ENCODE measurements around the gene LTC4S. TPM values are rescaled to one million over a fixed set of nuclear protein-coding genes. Genes with fewer than 3 reads are reported as not detected.

Gene LTC4S
- total RNA-seq, 1 experiment from 2014 or later: 3.7 TPM

DNA sequence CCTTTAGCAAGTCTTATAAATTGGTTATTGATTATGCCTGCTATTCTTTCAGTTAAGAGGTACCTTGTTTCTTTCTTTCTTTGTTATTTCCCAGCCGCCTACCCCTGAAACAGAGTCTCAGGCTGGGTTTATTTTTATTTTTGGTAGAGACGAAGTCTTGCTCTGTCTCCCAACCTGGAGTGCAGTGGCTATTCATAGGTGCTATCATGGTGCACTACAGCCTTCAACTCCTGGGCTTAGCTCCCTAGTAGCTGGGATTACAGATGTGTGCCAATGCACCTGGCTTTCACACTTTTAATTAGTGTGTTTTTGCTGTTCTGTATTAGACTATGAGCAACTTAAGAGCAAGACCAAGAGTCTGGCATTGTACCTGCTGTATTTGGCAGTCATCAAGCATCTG is 46.9 kb upstream of the LTC4S start:
- Histone ChIP-seq H3K9me3 (ENCODE audit: control insufficient read depth, low read depth, low read length) (no peaks in the 10 kb centered on the region), H3K23me2 (ENCODE audit: insufficient read length, low read depth, low read length, poor library complexity, severe bottlenecking) (no peaks in the 10 kb centered on the region), H3K23ac (ENCODE audit: insufficient read length, low read depth, low read length) (no peak overlapping the region), H3K27me3 (ENCODE audit: insufficient read depth, low read length) (no peaks in the 10 kb centered on the region), H3K18ac (ENCODE audit: insufficient read length, low read depth, low read length) (no peak overlapping the region), H2AFZ (ENCODE audit: low read length) (no peak overlapping the region), H3K56ac (ENCODE audit: insufficient read length, low read depth, low read length) (no peak overlapping the region), H3T11ph (ENCODE audit: low read length) (no peak overlapping the region), H3K79me1 (ENCODE audit: insufficient read depth, low read depth, low read length, poor library complexity, severe bottlenecking) (peaks cover 4% of the 10 kb centered on the region), H4K5ac (ENCODE audit: insufficient read length, low read depth, low read length) (no peak overlapping the region), H2BK15ac (ENCODE audit: low read depth, low read length) (no peak overlapping the region), H2BK20ac (ENCODE audit: low read depth, low read length, poor library complexity, severe bottlenecking) (no peak overlapping the region), H4K8ac (replicated peaks; ENCODE audit: insufficient read length, low read depth, low read length) (no peak overlapping the region), H3K27ac (ENCODE audit: insufficient read length, low read depth, low read length) (no peak overlapping the region), H3K4me1 (ENCODE audit: insufficient read depth, low read length) (no peaks in the 10 kb centered on the region), H2BK5ac (ENCODE audit: insufficient read length, low read length) (no peak overlapping the region), H2BK12ac (ENCODE audit: insufficient read length, low read depth, low read length) (no peak overlapping the region), H4K20me1 (ENCODE audit: control insufficient read depth, insufficient read depth, insufficient read length) (no peaks in the 10 kb centered on the region), H4K91ac (ENCODE audit: insufficient read length, low read depth, low read length) (no peak overlapping the region), H2BK120ac (ENCODE audit: low read depth, low read length, poor library complexity, severe bottlenecking) (no peak overlapping the region), H3K14ac (ENCODE audit: insufficient read depth, low read length) (no peak overlapping the region), H3K9ac (ENCODE audit: extremely low read depth, insufficient read length, low read length) (no peak overlapping the region), H2AK5ac (ENCODE audit: insufficient read length, low read length) (no peak overlapping the region), H3K4ac (ENCODE audit: low read depth, low read length) (no peak overlapping the region), H3K79me2 (ENCODE audit: insufficient read depth, low read length) (peaks cover 19% of the 10 kb centered on the region; the same call in 1 of the 2 replicates), H3K4me2 (ENCODE audit: insufficient read depth, insufficient read length, low read length) (no peak overlapping the region)
- H3K4me3 Mint-ChIP-seq: no peak overlapping the region
- H3K9me3 Mint-ChIP-seq: peaks cover 0 to 3% of the 10 kb centered on the region in 2 experiments; a peak in 1 of 5 replicates
- H3K36me3 Mint-ChIP-seq (ENCODE audit: insufficient read depth in 1 of 3, low read depth in 3 of 3): peaks cover 11 to 35% (median 22%) of the 10 kb centered on the region in 3 experiments; a peak in 6 of 7 replicates
- no peak for TF ChIP-seq CTCF (conservative IDR thresholded peaks at IDR 0.05)
- DNase-seq: no peak
- no CpG with 5 or more reads among the region's 2 CpGs for WGBS (ENCODE audit: extremely low coverage, insufficient read length, low lambda C conversion rate)
- no peaks in the 10 kb centered on the region for H3K4me1 Mint-ChIP-seq
- no peak overlapping the region for H3K27ac Mint-ChIP-seq
- no peaks in the 10 kb centered on the region for H3K27me3 Mint-ChIP-seq (ENCODE audit: low read depth)

Data from H9 (cell line).